IPS DF 4.7 (cell line): ENCODE measurements around the gene MCF2L.
"Not testable (repeated sequence)": the region's sequence is repeated elsewhere in the genome, so short reads cannot be mapped to it uniquely, and the experiment has no call there.

Experiments
- DNase-seq: peaks from one replicate; pipeline ENCODE4 v3.0.0-alpha.2; 2013; ENCODE audit warnings: low spot score; ENCODE audit errors: extremely low read depth

The MCF2L gene

GRCh38 chr13:113109151-113110047 lies 140.4 kb downstream of the MCF2L start:
- DNase-seq = no peak

- DNase-seq = no peak
Measured at GRCh38 chr13:113110048-113110851, 141.2 kb downstream of the MCF2L start.

- no peak for DNase-seq
Measured at GRCh38 chr13:113110852-113111315, 141.9 kb downstream of the MCF2L start.

- DNase-seq = not testable (repeated sequence)
Measured at GRCh38 chr13:113111821-113112220, 142.8 kb downstream of the MCF2L start.

DNA sequence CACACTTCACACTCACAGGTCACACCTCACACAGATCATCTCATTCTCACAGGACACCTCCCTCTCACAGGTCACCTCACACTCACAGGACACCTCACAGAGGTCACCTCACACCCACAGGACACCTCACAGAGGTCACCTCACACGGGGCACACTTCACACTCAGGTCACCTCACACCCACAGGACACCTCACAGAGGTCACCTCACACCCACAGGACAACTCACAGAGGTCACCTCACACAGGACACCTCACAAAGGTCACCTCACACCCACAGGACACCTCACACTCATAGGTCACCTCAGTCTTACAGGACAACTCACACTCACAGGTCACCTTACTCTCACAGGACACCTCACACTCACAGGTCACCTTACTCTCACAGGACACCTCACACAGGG lies 143.5 kb downstream of the MCF2L start:
- DNase-seq = not testable (repeated sequence)

DNA sequence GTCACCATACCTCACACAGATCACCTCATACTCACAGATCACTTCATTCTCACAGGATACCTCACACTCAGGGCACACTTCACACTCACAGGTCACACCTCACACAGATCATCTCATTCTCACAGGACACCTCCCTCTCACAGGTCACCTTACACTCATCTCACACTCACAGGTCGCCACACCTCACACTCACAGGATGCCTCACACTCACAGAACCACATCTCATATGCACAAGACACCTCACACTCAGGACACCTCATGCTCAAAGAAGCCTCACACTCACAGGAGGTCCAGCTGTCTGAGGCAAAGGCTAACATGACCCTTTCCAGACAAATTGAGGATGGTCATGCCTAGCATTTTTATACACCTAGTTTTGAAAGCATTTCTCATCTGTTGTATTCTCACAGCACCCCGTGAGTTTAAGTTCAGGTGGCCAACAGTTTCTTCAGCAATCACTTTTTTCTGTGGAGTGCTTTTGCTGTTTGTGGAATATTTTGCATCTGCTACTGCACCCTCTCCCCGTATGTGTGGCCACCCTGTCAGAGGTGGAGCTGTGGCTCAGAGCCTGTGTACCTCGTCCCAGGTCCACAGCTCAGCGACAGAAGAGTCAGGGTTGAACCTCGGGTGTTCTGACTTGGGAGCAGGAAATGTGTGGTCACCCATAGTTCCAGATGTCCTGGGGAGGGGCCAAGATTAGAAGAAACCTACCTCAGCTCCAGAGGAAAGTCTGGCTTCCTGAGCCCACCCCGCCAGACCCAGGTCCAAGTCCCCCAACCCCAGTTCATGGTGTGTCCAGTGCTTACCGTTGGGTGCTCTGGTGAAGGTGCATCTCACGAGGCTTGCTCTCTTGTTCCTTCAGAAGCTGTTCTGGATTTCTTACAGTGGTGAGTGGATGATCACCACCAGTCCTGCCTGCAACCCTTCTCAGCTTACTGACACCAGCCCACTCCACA lies 144.2 kb downstream of the MCF2L start:
- DNase-seq = no peak

GRCh38 chr13:113113846-113114271 lies 144.8 kb downstream of the MCF2L start:
- no peak for DNase-seq

GRCh38 chr13:113114511-113115362 lies 145.7 kb downstream of the MCF2L start:
- DNase-seq = no peak

- no peak for DNase-seq
Measured at GRCh38 chr13:113115363-113116205, 146.6 kb downstream of the MCF2L start.

DNA sequence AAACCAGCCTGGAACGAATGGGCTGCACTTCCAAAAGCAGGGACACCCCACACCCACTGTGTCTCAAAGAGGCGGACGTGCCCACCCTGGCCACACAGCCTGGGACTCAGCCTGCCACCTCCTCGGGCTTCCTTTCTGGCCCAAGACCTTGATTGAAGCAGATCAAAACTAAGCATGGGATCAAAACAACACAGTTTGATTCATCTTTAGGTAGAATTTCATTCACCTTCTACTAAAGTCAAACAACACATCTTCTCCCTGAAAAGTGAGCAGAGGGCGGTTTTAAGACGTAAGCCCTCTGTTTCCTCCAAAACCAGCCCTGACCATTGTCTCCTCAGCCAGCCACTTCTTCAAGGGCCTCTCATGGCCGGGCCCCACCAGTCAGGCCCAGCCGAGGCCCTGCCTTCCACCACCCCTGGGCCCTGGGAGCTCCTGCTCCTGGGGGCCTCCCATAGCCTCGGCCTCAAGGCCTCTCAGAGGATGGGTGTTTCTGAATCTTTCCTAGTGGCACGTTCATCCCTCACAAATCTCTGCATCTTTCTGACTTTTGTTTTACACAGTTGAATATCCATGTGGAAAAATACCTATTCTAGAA lies 147.3 kb downstream of the MCF2L start:
- no peak for DNase-seq

DNA sequence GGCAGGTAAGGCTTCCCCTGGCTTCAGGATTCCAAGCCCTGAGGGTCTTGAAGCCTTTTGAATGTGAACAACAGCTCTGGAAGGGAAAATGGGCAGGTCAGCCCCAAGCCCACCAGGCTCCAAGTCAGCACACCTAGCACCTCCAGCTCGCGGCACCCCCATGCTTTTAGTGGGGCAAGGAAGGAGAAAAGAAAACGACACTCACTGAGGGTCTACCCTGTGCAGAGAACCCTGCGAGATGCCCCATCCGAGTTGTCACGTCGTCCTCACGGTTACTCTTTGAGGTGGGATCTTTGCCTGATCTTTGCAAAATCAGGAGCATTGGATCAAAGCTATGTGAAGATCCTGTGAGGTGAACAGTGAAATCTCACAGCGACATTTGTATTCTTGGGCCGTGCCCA lies 147.9 kb downstream of the MCF2L start:
- no peak for DNase-seq

DNA sequence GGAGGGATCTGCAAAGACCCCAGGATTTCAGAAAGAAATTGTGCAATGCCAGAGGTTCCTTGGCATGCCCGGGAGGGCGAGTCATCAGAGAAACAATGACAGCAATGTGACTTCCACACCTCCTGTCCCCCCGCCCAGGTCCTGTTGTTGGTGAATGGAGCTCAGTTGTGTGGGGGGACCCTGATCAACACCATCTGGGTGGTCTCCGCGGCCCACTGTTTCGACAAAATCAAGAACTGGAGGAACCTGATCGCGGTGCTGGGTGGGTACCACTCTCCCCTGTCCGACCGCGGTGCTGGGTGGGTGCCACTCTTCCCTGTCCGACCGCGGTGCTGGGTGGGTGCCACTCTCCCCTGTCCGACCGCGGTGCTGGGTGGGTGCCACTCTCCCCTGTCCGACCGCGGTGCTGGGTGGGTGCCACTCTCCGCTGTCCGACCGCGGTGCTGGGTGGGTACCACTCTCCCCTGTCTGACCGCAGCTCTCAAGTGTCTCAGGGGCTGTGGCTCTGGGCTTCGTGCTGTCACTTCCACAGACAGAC lies 148.4 kb downstream of the MCF2L start:
- DNase-seq = no peak

GRCh38 chr13:113117911-113118260 lies 148.9 kb downstream of the MCF2L start:
- DNase-seq = no peak

DNA sequence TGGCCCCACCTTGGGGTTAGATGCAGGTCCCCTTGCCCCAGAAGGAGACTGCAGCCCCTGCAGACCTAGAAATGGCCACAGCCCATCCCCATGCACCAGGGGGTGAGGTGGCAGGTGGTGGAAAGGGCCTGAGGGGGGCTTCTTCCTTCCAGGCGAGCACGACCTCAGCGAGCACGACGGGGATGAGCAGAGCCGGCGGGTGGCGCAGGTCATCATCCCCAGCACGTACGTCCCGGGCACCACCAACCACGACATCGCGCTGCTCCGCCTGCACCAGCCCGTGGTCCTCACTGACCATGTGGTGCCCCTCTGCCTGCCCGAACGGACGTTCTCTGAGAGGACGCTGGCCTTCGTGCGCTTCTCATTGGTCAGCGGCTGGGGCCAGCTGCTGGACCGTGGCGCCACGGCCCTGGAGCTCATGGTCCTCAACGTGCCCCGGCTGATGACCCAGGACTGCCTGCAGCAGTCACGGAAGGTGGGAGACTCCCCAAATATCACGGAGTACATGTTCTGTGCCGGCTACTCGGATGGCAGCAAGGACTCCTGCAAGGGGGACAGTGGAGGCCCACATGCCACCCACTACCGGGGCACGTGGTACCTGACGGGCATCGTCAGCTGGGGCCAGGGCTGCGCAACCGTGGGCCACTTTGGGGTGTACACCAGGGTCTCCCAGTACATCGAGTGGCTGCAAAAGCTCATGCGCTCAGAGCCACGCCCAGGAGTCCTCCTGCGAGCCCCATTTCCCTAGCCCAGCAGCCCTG lies 149.4 kb downstream of the MCF2L start:
- no peak for DNase-seq

- DNase-seq = no peak
Measured at GRCh38 chr13:113119166-113119821, 150.3 kb downstream of the MCF2L start.

DNA sequence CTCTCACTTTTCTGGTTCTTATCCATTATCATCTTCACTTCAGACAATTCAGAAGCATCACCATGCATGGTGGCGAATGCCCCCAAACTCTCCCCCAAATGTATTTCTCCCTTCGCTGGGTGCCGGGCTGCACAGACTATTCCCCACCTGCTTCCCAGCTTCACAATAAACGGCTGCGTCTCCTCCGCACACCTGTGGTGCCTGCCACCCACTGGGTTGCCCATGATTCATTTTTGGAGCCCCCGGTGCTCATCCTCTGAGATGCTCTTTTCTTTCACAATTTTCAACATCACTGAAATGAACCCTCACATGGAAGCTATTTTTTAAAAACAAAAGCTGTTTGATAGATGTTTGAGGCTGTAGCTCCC lies 150.8 kb downstream of the MCF2L start:
- DNase-seq = no peak
